HG02884 (cell line): Measurements from ENCODE around the gene EVA1C.
"Not testable (repeated sequence)": the region's sequence is repeated elsewhere in the genome, so short reads cannot be mapped to it uniquely, and the experiment has no call there.

Experiments
- ATAC-seq: cut with Tn5 transposase; IDR thresholded peaks from one replicate; pipeline ENCODE4 v1.9.1; 2021; ENCODE audit warnings: mild to moderate bottlenecking, moderate library complexity; ENCODE audit not compliant: unreplicated experiment

Gene EVA1C

DNA sequence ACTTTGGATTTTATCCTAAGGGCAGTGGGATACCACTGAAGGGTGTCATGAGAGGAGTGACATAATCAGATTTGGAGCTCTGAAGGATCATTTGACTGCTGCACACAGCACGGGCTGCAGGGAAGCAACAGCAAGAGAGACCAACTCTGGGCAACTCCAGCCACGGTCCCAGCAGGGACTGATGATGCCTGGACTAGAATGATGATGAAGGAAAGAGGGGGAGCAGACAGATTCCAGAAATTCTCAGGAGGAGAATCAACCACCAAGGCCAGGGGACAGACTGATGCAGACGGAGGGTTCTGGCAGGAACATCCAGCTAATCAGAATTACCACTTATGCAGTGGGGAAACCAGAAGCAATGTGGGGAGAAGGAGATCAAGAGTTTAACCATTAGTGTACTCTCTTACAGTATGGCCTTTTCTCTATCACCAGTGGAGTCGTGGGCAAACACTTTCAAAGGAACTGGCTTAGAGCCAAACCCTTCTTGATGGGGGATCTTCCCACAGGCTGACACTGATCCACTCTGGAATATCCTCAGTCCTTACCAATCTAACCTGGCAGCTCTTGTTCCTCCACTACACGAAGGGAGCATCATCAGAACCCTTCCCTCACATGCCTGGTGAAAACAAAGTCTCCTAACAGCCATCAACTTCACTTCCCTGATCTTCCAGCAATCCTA lies 23.0 kb upstream of the EVA1C start:
- ATAC-seq, result no peak

DNA sequence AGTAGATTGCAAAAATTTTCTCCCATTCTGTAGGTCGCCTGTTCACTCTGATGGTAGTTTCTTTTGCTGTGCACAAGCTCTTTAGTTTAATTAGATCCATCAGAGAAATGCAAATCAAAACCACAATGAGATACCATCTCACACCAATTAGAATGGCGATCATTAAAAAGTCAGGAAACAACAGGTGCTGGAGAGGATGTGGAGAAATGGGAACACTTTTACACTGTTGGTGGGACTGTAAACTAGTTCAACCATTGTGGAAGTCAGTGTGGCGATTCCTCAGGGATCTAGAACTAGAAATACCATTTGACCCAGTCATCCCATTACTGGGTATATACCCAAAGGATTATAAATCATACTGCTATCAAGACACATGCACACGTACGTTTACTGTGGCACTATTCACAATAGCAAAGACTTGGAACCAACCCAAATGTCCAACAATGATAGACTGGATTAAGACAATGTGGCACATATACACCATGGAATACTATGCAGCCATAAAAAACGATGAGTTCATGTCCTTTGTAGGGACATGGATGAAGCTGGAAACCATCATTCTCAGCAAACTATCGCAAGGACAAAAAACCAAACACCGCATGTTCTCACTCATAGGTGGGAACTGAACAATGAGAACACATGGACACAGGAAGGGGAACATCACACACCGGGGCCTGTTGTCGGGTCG lies 21.8 kb upstream of the EVA1C start:
- ATAC-seq, result not testable (repeated sequence)

DNA sequence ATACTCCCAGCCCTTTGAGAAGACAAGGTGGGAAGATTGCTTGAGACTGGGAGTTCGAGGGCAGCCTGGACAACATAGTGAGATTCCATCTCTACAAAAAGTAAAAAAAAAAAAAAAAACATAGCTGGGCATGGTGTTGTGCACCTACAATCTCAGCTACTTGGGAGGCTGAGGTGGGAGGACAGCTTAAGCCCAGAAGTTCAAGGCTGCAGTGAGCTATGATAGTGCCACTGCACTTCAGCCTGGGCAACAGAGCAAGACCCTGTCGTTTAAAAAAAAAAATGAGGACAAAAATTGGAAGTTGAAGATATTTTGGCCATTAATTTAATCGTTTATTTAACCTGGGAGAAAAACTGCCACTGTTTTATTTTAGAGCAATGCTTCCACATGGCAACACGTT lies 20.8 kb upstream of the EVA1C start:
- no peak for ATAC-seq

DNA sequence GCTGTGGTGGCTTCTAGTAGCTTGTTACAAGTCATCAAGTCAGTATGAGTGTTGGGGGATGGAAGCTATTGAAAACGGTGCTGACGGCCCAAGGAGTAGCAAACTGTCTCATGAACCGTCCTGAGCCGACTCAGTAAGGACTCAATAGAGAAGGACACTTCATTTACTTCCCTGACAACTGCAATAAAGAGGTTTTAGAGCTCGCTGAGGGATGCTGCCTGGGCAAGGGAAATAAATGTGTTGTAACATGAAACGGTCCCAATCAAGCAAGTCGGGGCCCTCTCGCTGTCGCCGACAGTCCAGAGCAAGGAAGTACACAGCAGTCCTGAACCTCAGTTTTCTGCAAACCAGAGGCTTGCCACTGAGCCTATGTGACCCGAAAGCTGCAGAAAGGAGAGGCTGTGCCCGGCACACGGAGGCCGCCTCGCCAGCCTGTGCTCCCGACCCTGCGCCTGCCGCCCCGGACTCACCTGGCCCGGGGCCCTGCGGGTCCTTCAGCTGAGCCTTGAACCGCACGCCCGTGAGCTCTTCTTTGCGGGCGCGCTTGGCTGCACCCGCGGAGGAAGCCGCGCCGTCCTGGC lies 20.1 kb upstream of the EVA1C start:
- peak; percentile 31 for ATAC-seq

DNA sequence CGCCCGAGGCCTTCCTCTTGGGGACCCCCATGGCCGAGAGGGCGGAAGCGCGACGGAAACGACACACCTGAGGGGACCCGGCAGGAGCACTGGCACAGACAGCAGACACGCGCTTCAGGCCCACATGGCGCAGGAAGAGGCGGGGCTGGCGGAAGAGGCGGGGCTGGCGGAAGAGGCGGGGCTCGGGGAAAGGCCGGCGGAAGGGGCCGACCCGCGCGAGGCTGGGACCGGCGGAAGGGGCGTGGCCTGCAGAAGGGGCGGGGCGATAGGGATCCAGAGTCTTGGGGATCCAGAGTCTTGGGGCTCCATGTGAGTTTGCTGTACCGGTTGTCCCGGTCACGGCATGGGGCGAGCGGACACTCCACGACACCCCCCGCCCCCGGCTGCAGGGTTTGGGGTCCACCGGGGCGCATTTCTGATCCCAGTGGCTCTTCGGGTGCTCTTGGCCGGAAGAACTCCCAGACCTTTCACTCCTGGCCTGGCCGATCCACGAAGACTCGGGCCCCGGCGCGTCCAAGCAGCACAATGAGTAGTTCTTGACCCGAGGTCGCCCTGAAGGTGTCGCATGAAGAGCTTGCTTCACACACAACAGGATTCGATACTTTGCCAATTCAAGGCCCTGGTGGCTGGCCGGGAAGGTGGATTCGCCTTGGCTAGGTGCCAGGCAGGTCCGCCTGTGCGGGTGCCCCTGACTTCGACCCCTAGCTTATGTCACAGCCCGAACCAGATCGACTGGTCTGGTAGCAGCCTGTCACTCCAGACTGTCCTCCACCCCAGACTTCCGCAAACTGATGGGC lies 19.4 kb upstream of the EVA1C start, which contains the start of gene URB1:
TSS of gene URB1 (minus strand) at position 133 of the 797 bp plus-strand sequence. CDS start at position 31, 102 bp downstream.
- ATAC-seq, result peak; percentile 98

DNA sequence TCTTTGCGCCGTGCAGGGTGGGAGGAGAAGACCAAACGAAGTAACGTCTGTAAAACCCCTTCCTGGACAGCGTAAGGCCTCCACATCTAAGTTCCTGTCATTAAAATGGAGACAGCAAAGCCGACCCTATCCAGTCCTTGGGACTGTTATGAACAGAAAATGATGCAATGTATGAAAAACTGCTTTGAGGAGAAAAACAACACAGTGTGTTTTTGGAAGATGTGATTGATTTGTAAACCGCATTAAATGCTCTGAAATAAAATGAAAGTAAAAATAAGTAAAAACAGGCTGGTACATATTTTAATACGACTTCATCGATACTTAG lies 18.9 kb upstream of the EVA1C start:
- no peak for ATAC-seq

DNA sequence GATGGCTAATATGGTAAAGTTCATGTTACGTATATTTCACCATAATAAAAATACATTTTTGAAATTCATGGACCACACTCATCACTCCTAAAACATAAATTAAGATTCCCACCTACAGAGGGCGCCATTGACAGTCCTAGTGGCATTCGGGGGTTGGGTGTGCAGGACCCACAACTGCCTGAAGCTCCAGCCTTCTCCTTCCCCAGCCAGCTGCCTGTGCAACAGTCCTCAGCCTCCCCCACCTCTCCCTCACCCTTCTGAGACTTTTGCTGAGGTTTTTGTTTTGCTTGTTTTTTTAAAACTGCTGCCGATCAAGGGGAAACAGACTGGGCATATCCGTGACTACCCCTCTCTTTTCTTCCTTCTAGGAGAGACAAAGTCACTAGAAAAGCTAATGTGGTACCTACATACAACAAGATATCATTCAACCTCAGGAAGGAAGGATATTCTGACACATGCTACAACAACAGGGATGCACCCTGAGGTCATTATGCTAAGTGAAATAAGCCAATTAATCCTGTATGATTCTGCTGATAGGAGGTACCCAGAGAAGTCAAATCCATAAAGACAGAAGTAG lies 9.2 kb upstream of the EVA1C start:
- no peak for ATAC-seq

DNA sequence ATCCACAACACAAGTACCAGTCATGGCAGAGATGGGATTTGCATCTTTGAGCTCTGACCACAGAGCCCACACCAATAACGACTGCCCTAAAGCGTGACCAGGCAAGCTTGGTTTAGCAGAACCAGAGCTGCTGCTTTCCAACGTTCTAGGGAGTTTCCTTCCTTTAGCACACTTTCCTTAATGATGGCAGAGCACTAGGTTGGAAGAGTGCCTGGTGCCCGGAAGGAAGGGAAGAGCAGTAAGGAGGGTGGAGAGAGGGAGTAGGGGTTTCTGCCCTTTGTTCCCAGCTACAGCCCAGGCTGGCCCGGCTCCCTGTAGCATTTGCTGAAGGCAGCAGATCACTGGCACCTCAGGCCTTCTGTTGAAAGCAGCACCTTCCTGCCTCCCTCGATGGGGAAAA lies 6.1 kb upstream of the EVA1C start:
- no peak for ATAC-seq

DNA sequence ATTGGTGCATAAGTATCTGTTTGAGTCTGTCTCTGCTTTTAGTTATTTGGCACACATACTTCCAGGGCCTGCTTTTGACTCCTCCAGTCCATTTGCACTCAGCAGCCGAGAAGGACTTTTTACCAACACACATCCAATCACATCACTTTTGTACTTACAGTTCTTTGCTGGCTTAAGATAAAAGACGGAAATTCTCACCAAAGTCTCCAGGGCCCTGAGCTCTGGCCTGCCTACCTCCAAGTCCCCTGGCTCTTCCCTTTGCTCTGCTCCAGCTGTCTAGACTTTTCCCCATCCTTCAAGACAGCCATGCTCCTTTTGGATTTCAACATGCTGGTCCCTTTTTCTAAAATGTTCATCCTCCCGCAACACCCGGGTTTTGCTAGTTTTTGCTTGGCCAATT lies 2.2 kb upstream of the EVA1C start:
- no peak for ATAC-seq

DNA sequence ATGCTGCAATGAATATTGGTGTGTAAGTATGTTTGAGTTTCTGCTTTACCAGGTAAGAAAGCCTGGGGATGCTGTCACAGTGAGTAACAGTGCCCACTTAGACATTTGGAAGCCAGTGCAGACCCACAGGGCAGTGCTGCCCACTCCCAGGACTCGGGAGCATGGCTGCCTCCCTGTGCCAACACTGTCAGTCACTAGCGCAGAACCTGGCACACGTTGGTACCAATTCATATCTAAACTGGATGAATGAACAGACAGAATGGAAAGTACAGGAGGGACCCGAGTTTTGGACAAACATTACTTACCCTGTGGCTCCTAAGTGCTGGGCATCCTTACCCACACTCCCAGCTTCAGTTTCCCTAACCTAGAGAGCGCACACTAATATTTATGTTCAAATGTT lies 1.6 kb upstream of the EVA1C start:
- no peak for ATAC-seq

DNA sequence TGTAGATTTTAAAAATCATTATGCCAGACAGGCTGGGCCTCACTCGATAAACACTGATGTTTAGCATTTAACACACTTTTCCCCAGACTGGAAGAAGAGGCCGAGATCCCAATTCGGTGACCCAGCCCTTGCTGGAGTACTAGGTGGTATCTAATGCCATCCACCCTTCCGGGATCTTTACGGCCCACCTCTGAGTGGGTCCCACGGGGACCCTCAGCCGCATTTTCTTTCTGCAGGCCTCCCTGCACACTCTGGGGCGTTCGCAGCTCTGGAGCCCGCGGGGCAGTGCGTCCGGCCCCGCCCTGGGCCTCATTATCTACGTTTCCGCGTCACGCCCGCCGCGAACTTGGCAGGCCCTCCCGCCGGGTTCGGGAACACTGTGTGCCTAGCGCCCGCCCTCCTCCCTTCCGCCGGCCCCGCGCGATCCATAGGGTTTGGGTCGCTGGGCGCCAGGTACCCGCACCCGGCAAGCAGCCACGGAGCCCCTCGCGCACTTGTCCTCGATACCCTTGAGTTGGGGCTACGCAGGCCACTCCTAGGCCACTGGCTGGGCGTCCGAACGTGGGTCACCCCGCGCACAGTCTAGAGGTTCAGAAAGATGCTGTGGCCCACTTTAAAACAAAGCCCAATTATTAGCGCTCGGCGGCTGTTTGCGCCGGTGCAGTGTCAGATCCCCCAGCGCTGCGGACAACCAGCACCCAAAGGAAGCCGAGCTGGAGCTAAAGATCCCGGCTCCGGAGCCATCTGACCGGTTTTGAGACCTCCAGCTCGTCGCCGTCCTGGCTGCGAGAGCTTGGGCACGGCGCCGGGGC lies 950 bp upstream of the EVA1C start:
- no peak for ATAC-seq

DNA sequence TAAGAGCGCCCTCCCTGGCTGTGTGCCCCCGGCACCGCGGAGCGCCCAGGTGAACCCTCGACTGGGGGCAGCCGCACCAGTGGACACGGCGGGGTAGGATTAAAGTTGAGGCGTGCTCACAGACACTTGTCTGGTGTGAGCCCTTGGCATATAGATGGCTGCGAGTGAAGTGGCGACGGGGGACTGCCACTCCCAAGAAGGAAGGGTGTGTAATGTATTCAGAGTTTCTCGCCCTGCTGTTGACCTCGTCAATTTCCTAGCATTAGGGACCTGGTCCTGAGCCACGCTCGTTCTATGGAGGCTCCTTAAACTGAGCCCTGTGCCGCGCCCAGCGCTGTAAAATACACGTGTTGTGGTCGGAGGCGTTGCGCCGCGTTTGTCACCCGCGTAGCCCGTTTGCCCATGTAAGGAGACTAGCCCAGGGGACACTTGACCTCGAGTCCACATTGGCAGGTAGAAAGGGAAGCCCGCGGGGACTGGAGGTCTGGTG lies 554 bp downstream of the EVA1C start:
- ATAC-seq, result no peak

DNA sequence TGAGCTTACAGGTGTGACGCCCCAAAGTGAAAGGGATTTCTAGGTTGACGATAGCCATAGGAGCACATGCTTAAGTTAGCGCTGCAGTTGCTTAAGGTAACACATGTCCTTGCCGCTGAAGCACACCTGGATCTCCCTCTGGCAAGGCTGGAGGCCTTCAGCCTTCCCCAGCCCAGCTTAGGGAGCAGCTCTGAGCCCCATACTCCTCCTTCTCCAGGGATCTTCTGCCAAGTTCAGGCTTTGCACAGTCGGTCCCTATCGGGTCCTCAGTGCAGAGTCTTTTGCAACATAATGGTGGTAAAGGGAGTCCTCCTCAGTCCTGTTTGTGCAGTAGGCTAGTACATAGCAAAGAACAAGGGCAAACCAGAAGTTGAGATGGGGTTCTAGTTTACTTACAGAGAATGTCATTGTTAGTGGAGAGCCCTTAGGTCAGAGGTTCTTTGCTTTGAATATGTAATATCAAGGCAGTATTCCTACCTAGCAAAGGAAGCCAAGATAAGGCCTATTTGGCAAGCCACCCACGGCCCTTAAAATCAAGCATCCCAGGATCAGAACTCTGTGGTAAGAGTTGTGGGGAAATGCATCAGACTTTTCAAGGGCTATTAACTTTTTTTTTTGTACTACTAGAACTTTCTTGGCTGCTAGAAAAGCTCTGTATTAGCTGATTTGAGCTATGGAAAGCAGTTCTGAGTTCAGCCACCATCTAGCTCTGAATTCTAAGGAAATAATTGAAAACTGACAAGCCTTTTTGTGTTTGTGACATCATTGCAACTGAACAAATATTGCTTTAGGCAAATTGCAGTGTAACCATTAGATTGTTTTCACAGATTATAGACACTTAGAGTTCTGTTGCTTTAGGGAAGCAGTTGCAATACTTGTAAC lies 1.4 kb downstream of the EVA1C start:
- ATAC-seq, result no peak

DNA sequence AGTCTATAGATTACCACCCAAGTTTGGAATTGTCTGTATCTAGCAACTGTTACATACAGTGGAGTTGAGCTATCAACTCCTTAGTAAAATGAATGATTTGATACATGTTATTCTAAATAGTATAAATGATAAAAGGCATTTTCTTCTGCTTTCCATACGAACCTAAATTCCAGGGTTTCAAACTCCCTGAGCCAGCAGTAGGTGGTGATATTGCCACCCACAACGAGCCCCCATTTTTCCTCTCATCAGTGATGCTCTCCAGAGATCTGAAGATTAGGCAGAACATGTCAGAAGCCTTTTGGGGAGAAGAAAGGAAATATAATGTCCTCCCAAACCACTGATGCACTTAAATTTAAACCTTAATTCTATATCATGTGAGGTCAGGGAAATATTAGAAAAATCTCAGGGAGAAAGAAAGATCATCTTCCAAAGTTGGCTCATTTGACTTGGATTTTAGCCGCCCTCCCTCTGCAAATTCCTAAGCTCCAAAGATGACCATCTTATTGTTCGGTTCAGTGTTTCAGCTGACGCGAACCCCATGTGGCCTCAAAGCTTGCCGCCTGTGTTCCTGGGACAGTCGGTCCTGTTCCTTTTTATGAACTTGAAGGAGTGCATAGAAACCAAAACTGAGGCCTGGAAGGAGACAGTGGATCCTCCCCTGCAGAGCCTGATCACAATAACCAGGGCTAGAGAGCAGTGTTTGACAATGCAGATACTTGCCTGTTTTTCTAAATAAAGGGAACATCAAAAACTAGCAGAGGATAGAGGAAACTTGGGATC lies 2.3 kb downstream of the EVA1C start:
- ATAC-seq, result no peak

DNA sequence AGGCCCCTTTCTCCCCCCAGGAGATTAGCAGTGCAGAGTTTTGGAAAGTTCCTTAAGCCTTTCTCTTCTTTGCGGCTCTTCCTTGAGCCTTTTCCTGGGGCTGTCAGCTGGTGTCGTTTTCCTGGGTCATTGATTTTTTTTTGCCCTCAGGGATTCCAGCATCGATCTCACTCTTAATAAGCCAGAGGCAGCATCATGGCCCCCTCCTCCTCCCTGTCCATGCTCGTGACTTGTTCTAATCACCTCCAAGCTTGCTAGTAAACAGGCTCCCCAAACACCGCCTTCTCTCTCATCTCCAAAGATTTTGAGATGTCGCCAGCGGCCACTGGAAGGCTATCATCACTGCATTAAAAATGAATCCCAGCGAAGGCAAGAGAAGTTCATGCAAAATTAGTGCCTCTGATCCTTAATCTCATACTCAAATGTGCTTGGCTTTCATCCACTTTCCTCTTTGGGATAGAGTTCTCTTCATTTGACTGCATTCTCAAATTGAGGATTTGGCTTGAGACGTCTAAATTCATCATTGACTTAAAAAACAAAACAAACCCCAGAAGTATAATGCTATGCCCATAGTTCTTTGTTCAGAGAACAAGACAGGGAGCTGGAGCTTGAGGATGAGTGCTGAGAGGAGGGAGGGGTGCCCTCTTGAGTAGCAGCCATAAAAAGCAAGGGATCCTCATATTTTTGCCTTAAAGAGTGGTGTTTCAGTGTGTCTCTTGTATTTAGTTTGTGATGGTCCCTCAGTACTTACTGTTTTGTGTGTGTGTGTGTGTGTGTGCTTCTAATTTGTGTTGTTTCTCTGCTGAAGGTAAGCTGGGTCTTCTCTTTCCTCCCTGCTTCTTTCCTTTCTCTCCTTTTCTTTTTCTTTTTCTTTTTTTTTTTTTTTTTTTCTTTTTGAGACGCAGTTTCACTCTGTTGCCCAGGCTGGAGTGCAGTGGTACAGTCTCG lies 3.2 kb downstream of the EVA1C start:
- ATAC-seq, result no peak

DNA sequence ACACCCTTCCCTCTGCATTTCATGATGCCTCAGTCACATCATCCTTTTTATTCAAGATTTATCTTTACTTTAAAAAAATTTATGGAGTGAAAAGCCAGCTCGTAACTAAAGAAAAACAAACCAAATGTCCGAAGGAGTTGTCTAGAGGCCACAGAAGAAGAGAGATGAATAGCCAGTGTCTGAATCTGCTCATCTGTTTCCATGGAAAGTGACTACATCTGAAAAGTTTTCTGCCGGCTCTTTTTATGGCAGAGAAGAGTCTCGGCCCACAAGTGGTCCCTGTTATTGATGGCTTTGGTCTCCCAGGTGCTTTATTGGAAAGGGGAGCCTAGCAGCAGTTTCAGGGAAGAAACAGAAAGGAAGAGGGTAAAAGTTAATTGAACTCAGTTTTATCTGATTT lies 5.6 kb downstream of the EVA1C start:
- ATAC-seq, result no peak

DNA sequence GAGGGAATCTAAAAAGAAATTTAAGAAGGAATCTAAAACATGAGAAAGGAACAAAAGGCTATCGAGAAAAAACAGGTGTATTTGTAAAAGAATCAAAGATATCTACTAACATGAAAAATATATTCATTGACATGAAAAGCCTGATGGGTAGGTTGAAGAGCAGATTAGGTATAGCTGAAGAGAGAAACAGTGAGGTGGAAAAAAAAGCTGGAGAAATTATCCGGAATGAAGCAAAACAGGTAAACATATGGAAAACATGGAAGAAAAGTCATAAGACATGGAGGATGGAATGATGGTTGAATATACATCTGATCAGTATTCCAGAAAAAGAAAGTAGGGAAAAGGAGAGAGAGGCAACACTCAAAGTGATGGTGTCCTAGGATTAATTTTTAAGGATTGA lies 9.6 kb downstream of the EVA1C start:
- no peak for ATAC-seq
